Lower leg skin (tissue), 4 donors: ENCODE data around the gene CD46. TPM values are rescaled to one million over a fixed set of nuclear protein-coding genes. Genes with fewer than 3 reads are reported as not detected.

Source experiments
- DNase-seq, 2 donors: peaks; one replicate each; pipeline ENCODE4 v3.0.0-alpha.2; 2019; ENCODE audit warnings: low spot score in 2 of 2
- H3K4me3 ChIP-seq: fragments of 200-600 bp; sonication (generic); 2 replicates; pipeline ENCODE4 v1.5.1; 2017; ENCODE audit warnings: mild to moderate bottlenecking, low read depth; ENCODE audit not compliant: poor library complexity, severe bottlenecking
- CTCF ChIP-seq, 3 donors: fragments of 450-650 bp; IDR thresholded peaks; one replicate each; pipeline ENCODE4 v1.5.1; 2016; ENCODE audit warnings: antibody characterized with exemption in 3 of 3, mild to moderate bottlenecking in 3 of 3, moderate library complexity in 2 of 3
- POLR2A ChIP-seq, 2 donors: fragments of 450-650 bp; IDR thresholded peaks; one replicate each; pipeline ENCODE4 v1.6.1; 2016 to 2017; ENCODE audit warnings: antibody characterized with exemption in 2 of 2, mild to moderate bottlenecking in 1 of 2, moderate library complexity in 1 of 2
- WGBS, 2 donors: methylation state at CpG; one replicate each; pipeline ENCODE4 v1.1.5; 2018; 5-methylcytosine and 5-hydroxymethylcytosine counted together
- intact Hi-C: fragments of 100-400 bp; cut with DNase I; formaldehyde crosslinking; loops from one replicate; pipeline ENCODE4 v1.15.0; 2023; ENCODE audit warnings: low total_unique reads
- total RNA-seq, 4 donors: library from RNA; depleted of rRNA; stranded (reverse); fragments of >200 nt; gene quantifications; one replicate each; pipeline ENCODE4 v1.1.0, GENCODE V29; 2016

Gene CD46
- total RNA-seq, 4 donors from 2014 or later, result 63.3 to 89.4 (median 76.2) TPM

- intact Hi-C loops, result no loop called here
- H3K4me3 ChIP-seq, result no peak overlapping the region
These were observed 27.2 kb downstream of the CD46 start for GRCh38 chr1:207779008-207779407.

GRCh38 chr1:207781312-207781711 lies 29.5 kb downstream of the CD46 start:
- intact Hi-C loops, result no loop called here
- H3K4me3 ChIP-seq, result no peak overlapping the region
- WGBS, 2 donors, result 90 to 97% methylated on average over 1 of the region's 1 CpG
- TF ChIP-seq CTCF (IDR thresholded peaks at IDR 0.05) (no peak), POLR2A (IDR thresholded peaks at IDR 0.05) (no peak)
- DNase-seq, result no peak

More at GRCh38 chr1:207779008-207779407, 27.2 kb downstream of the CD46 start:
- no peak for DNase-seq
- TF ChIP-seq CTCF (IDR thresholded peaks at IDR 0.05) (no peak), POLR2A (IDR thresholded peaks at IDR 0.05) (no peak)

DNA sequence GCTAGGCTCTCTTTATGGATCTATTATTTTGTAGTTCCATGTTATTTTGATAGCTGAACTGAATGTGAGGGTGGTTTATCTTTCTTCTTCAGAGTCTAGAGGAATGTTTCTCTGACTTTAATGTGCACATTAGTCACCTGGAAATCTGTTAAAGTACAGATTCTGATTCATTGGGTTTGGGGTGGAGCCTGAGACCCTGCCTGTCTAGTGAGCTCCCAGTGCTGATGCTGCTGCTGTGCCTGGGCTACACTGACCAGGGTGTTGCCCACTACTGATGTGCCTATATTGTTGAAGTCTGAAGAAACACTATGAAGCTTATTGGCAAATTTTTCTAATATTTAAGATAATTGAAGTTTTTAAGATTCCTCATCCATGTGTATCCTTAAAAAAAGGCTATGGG lies 35.9 kb downstream of the CD46 start:
- TF ChIP-seq CTCF (IDR thresholded peaks at IDR 0.05) (no peak), POLR2A (IDR thresholded peaks at IDR 0.05) (no peak)
- intact Hi-C loops, result no loop called here
- no peak for DNase-seq
- no peak overlapping the region for H3K4me3 ChIP-seq

DNA sequence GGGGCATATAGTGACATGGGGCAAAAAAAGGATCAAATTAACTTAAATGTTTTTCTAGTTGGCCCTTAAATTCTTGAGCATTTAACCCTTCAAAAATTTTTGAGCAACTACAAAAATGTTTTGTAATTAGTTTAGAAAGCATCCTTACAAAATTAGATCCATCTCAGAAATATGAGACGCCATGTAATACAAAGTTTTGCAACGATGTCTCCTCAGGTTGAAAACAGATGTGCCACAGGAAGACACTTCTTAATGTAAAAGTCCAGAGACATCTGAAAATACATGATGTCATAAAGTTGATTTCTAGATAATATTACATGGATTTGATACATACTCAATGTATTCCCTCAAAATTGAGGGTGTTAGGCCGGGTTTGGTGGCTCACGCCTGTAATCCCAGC lies 37.5 kb downstream of the CD46 start:
- DNase-seq, result no peak
- H3K4me3 ChIP-seq, result no peak overlapping the region
- WGBS, 2 donors, result 84 to 87% methylated on average over 4 of the region's 4 CpGs
- TF ChIP-seq CTCF (IDR thresholded peaks at IDR 0.05) (no peak), POLR2A (IDR thresholded peaks at IDR 0.05) (no peak)
- intact Hi-C loops, result no loop called here

GRCh38 chr1:207789792-207790787 lies 38.2 kb downstream of the CD46 start:
- H3K4me3 ChIP-seq, result no peak overlapping the region
- no peak for TF ChIP-seq CTCF (IDR thresholded peaks at IDR 0.05)
- TF ChIP-seq POLR2A (IDR thresholded peaks at IDR 0.05), result no peak
- WGBS, 2 donors, result 54 to 60% methylated on average over 8 of the region's 8 CpGs
- intact Hi-C loops, result no loop called here
- DNase-seq, result no peak
